ENCODE measurements around the gene COBL.

DNA sequence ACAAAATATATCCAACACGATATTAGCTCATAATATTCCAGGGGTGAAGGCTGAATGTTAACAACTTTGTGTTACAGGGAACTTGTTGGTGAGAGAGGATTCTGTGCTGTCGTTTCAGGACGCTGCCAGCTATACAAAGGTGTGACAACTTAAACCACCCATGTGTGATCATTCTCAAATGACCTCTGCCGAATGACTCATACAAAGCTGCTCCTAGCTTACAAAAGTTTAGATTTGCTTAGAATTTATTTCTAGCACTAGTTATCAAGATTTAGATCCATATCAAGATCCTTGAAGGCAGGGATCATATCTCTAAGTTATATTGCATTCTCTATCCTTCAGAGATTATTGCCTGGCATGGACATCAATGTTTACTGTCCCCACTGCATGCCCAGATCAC, 65.3 kb downstream of the COBL start:
- no peak for TF ChIP-seq YY1 (IDR thresholded peaks at IDR 0.05; ENCODE audit: low read depth)
- TF ChIP-seq RAD21 (IDR thresholded peaks at IDR 0.05; ENCODE audit: low read depth): no peak
- no peak for TF ChIP-seq CREB1 (IDR thresholded peaks at IDR 0.05; ENCODE audit: low read depth)
- peak; percentile 30; the same call in 1 of the 2 replicates for TF ChIP-seq MAX (IDR thresholded peaks at IDR 0.05)
- no peak for TF ChIP-seq EP300 (IDR thresholded peaks at IDR 0.05; ENCODE audit: borderline replicate concordance)
- no peak for TF ChIP-seq TAF1 (IDR thresholded peaks at IDR 0.05; ENCODE audit: low read depth)
